HEK293T (cell line): ENCODE measurements around the gene TCF15.

ENCODE experiments used
- CTCF ChIA-PET: fragments of 350-600 bp; formaldehyde crosslinking; extraction: SDS; loops from one replicate; lab custom pipeline; 2021; ENCODE audit warnings: antibody characterized with exemption, inconsistent platforms; lab: Yijun Ruan, JAX
- POLR2A ChIA-PET: fragments of 350-600 bp; formaldehyde crosslinking; extraction: SDS; loops from one replicate; lab custom pipeline; 2020; ENCODE audit warnings: antibody characterized with exemption, inconsistent platforms; lab: Yijun Ruan, JAX
- DNase-seq: peaks from one replicate; pipeline ENCODE4 v3.0.0; 2012; ENCODE audit warnings: mixed read lengths; ENCODE audit errors: extremely low spot score
- ARNT ChIP-seq: fragments of 450-650 bp; IDR thresholded peaks from 2 replicates; pipeline ENCODE4 v1.6.1; 2017; ENCODE audit warnings: mild to moderate bottlenecking
- BHLHE40 ChIP-seq: fragments of 450-650 bp; IDR thresholded peaks from 2 replicates; pipeline ENCODE4 v1.6.1; 2016; ENCODE audit warnings: mild to moderate bottlenecking, moderate library complexity, borderline replicate concordance
- CTBP1 ChIP-seq: fragments of 450-650 bp; IDR thresholded peaks from 2 replicates; pipeline ENCODE4 v1.6.1; 2016; ENCODE audit warnings: borderline replicate concordance
- ELF4 ChIP-seq: fragments of 450-650 bp; IDR thresholded peaks from 2 replicates; pipeline ENCODE4 v1.6.1; 2017; ENCODE audit warnings: antibody characterized with exemption
- FOXA1 ChIP-seq: fragments of 450-650 bp; IDR thresholded peaks from 2 replicates; pipeline ENCODE4 v1.6.1; 2016; ENCODE audit warnings: mild to moderate bottlenecking
- FOXK2 ChIP-seq: fragments of 450-650 bp; IDR thresholded peaks from 2 replicates; pipeline ENCODE4 v1.6.1; 2016; ENCODE audit warnings: mild to moderate bottlenecking
- FOXM1 ChIP-seq: fragments of 450-650 bp; IDR thresholded peaks from 2 replicates; pipeline ENCODE4 v1.6.1; 2017; ENCODE audit warnings: mild to moderate bottlenecking, borderline replicate concordance
- HDGF ChIP-seq: fragments of 450-650 bp; IDR thresholded peaks from 2 replicates; pipeline ENCODE4 v1.6.1; 2017; ENCODE audit warnings: antibody characterized with exemption, borderline replicate concordance
- L3MBTL2 ChIP-seq: fragments of 450-650 bp; conservative IDR thresholded peaks from 2 replicates; pipeline ENCODE4 v1.6.1; 2016; ENCODE audit warnings: mild to moderate bottlenecking
- LEF1 ChIP-seq: fragments of 450-650 bp; IDR thresholded peaks from 2 replicates; pipeline ENCODE4 v1.6.1; 2017; ENCODE audit warnings: mild to moderate bottlenecking, borderline replicate concordance
- NFRKB ChIP-seq: fragments of 450-650 bp; IDR thresholded peaks from 2 replicates; pipeline ENCODE4 v1.6.1; 2016; ENCODE audit warnings: mild to moderate bottlenecking, moderate library complexity
- PKNOX1 ChIP-seq: fragments of 450-650 bp; IDR thresholded peaks from 2 replicates; pipeline ENCODE4 v1.6.1; 2016
- SP1 ChIP-seq: fragments of 450-650 bp; IDR thresholded peaks from 2 replicates; pipeline ENCODE4 v1.6.1; 2017
- SUZ12 ChIP-seq: fragments of 450-650 bp; IDR thresholded peaks from 2 replicates; pipeline ENCODE4 v1.6.1; 2016; ENCODE audit warnings: mild to moderate bottlenecking
- TARDBP ChIP-seq: fragments of 450-650 bp; IDR thresholded peaks from 2 replicates; pipeline ENCODE4 v1.6.1; 2016
- ZNF384 ChIP-seq: fragments of 450-650 bp; IDR thresholded peaks from 2 replicates; pipeline ENCODE4 v1.6.1; 2016

Gene TCF15

GRCh38 chr20:635893-636338 is 25.8 kb upstream of the TCF15 start:
- DNase-seq: no peak
- no peak for TF ChIP-seq FOXM1
- TF ChIP-seq NFRKB: no peak
- ChIA-PET POLR2A (no interaction called here), CTCF (interaction anchor here (0.7 to 2.1 kb wide), 2 partner anchors 10 to 11 kb away, joined by 3 to 7 read pairs; no protein-coding TSS in a partner anchor)

- ChIA-PET CTCF (interaction anchor here (0.7 to 2.1 kb wide), 2 partner anchors 10 kb away, joined by 3 to 7 read pairs; no protein-coding TSS in a partner anchor), POLR2A (no interaction called here)
- no peak for TF ChIP-seq CTBP1
- DNase-seq: no peak
These were observed 25.2 kb upstream of the TCF15 start for GRCh38 chr20:635028-635892.

GRCh38 chr20:634148-634925 is 24.2 kb upstream of the TCF15 start:
- ChIA-PET CTCF (no interaction called here), POLR2A (no interaction called here)
- no peak for DNase-seq

GRCh38 chr20:631101-631500 is 21.0 kb upstream of the TCF15 start:
- TF ChIP-seq TARDBP (no peak), FOXK2 (no peak), L3MBTL2 (no peak), LEF1 (no peak), FOXA1 (no peak), NFRKB (no peak)
- no peak for DNase-seq
- ChIA-PET CTCF (no interaction called here), POLR2A (no interaction called here)

More at GRCh38 chr20:634148-634925, 24.2 kb upstream of the TCF15 start:
- TF ChIP-seq NFRKB: no peak
- no peak for TF ChIP-seq SP1
- TF ChIP-seq LEF1: no peak
- TF ChIP-seq CTBP1: no peak
- no peak for TF ChIP-seq ELF4
- TF ChIP-seq FOXK2: no peak
- TF ChIP-seq L3MBTL2: no peak
- no peak for TF ChIP-seq FOXA1
- TF ChIP-seq FOXM1: no peak
- no peak for TF ChIP-seq BHLHE40
- no peak for TF ChIP-seq ZNF384
- TF ChIP-seq SUZ12: no peak
- no peak for TF ChIP-seq PKNOX1
- TF ChIP-seq HDGF: no peak
- no peak for TF ChIP-seq TARDBP
- TF ChIP-seq ARNT: no peak

- TF ChIP-seq FOXK2: no peak
- TF ChIP-seq LEF1: no peak
- no peak for TF ChIP-seq FOXA1
- no peak for TF ChIP-seq SP1
- TF ChIP-seq FOXM1: no peak
- TF ChIP-seq BHLHE40: no peak
- no peak for TF ChIP-seq ARNT
- no peak for TF ChIP-seq SUZ12
- TF ChIP-seq ELF4: no peak
- TF ChIP-seq TARDBP: no peak
- TF ChIP-seq ZNF384: no peak
- no peak for TF ChIP-seq HDGF
- no peak for TF ChIP-seq NFRKB
- no peak for TF ChIP-seq L3MBTL2
- TF ChIP-seq CTBP1: no peak
- TF ChIP-seq PKNOX1: no peak
- no peak for DNase-seq
- CTCF ChIA-PET: no interaction called here
- POLR2A ChIA-PET: no interaction called here
These were observed 16.5 kb upstream of the TCF15 start for GRCh38 chr20:626579-626978.

GRCh38 chr20:625360-625932 is 15.3 kb upstream of the TCF15 start:
- ChIA-PET POLR2A (no interaction called here), CTCF (interaction anchor here (0.5 kb wide), 1 partner anchor 10 kb away, joined by 3 read pairs; no protein-coding TSS in a partner anchor)
- TF ChIP-seq CTBP1 (no peak), NFRKB (no peak)
- no peak for DNase-seq

- ChIA-PET CTCF (no interaction called here), POLR2A (no interaction called here)
These were observed 13.6 kb upstream of the TCF15 start for GRCh38 chr20:623704-624103.

More at GRCh38 chr20:623704-624103, 13.6 kb upstream of the TCF15 start:
- DNase-seq: no peak
- TF ChIP-seq NFRKB (no peak), LEF1 (no peak), HDGF (no peak), SP1 (no peak), FOXK2 (no peak), L3MBTL2 (no peak), ARNT (no peak), PKNOX1 (no peak), ELF4 (no peak), CTBP1 (no peak), ZNF384 (no peak), TARDBP (no peak), FOXA1 (no peak), BHLHE40 (no peak), FOXM1 (no peak), SUZ12 (no peak)
